GM12873 (cell line): ENCODE results near the gene MROH9.

ENCODE experiments used
- CTCF ChIP-seq: IDR thresholded peaks from 2 replicates; pipeline ENCODE4 v1.5.1; 2012; ENCODE audit warnings: low read depth, mild to moderate bottlenecking, moderate library complexity, low read length, control low read depth; ENCODE audit not compliant: insufficient read depth; ENCODE audit errors: missing control alignments

MROH9 gene

DNA sequence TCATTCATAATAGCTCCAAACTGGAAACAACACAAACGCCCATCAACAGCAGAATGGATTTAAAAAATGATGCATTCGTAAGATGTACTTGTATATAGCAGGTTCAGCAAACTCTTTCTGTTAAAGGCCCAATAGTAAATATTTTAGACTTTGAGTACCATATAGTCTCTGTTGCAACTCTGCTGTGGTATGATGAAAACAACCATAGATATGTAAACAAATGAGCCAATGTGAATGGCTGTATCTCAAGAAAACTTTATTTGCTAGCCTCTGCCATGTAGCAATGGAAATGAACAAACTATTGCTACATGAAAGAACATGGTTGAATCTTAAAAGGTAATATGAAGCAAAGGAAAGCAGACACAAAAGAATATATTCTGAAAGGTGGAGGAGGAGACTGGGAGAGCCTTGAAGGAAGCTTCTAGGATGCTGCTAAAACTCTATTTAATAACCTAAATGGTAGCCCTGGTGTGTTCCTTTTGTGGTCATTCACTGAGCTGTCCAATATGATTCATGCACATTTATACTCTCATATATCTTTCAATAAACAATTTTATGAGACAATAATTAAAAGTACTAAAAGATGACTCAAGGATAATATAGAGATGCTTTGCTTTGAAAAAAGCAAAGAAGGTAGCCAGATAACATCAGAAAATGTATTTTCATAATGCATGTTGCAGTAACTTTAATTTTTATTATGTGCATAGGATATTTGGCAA lies 126.2 kb downstream of the MROH9 start:
- no peak for TF ChIP-seq CTCF

DNA sequence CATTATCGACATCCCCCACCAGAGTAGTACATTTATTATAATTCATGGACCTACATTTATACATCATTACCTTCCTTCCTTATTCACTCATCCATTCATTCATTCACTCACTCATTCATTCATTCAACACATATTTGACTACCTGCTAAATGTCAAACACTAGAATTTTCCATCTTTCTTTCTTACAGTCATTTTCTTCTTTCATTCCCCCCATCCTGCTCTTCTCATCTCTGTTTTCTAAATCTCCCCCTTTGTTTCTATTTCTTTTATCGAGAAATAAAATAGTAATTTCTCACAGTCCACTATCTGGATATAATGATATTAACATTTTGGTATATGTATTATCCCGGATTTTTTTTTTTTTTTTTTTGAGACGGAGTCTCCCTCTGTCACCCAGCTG lies 127.6 kb downstream of the MROH9 start:
- no peak for TF ChIP-seq CTCF

DNA sequence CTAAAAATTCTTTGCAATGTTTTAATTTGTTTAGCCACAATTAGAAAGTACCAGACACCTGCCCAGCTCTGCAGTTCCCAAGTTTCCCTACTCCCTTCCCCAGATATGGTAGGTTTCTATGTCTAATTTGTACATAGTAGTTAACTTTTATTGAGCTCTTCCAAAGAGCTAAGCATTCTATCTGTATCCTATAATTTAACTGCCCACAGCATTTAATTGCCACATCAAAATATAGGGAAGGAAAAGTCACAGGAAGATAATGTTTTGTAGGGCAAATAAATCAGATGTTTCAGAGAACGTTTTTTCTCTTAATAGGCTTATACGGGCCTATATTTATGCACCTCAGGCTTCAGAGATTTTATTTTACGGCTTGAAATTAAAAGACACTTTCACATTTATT lies 139.7 kb downstream of the MROH9 start:
- no peak for TF ChIP-seq CTCF

GRCh38 chr1:171081314-171081753 lies 146.0 kb downstream of the MROH9 start:
- TF ChIP-seq CTCF, result no peak

- no peak for TF ChIP-seq CTCF
Observed at GRCh38 chr1:171081763-171082201, 146.4 kb downstream of the MROH9 start.

GRCh38 chr1:171082606-171083005 lies 147.3 kb downstream of the MROH9 start:
- no peak for TF ChIP-seq CTCF

DNA sequence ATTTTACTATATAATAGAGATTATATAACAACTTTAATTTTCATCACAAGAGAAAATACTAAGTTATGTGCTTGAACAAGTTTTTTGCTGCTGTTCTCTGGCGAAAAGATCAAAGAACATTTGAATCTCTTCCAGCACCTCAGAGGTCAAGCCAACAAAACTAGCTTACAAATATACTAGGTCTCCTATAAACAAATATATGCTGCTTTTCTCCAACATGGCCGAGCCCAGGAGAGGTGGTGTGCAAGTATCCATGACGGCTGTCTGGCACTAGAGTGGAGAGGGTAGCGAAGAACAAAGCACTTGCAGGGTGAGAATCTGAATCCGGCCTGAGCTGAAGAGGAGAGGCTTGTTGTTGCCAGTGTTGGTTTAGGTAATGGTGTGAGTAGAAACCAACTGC lies 147.9 kb downstream of the MROH9 start:
- TF ChIP-seq CTCF, result no peak
